IPS-18a (cell line): ENCODE measurements around the gene SPAG16.
"Not testable (repeated sequence)": the region's sequence is repeated elsewhere in the genome, so short reads cannot be mapped to it uniquely, and the experiment has no call there.

Experiments
- H3K27ac ChIP-seq: one replicate; pipeline ENCODE4 v1.5.1; 2013; ENCODE audit warnings: low read length
- H3K27me3 ChIP-seq: one replicate; pipeline ENCODE4 v1.6.1; 2013; ENCODE audit warnings: mild to moderate bottlenecking, low read length; ENCODE audit not compliant: control insufficient read depth, insufficient read depth
- H3K36me3 ChIP-seq: one replicate; pipeline ENCODE4 v1.6.1; 2013; ENCODE audit warnings: low read depth, low read length; ENCODE audit not compliant: control insufficient read depth
- H3K4me1 ChIP-seq: one replicate; pipeline ENCODE4 v1.6.1; 2013; ENCODE audit warnings: low read depth, low read length; ENCODE audit not compliant: control insufficient read depth
- H3K4me3 ChIP-seq: one replicate; pipeline ENCODE4 v1.5.1; 2013; ENCODE audit warnings: low read length
- H3K9ac ChIP-seq: one replicate; pipeline ENCODE4 v1.6.1; 2013; ENCODE audit warnings: mild to moderate bottlenecking, low read length, moderate library complexity
- H3K9me3 ChIP-seq: one replicate; pipeline ENCODE4 v1.6.1; 2013; ENCODE audit warnings: low read depth, low read length; ENCODE audit not compliant: control insufficient read depth

The SPAG16 gene

GRCh38 chr2:213315168-213315876, 31.1 kb downstream of the SPAG16 start:
- no peaks in the 10 kb centered on the region for H3K9me3 ChIP-seq
- no peaks in the 10 kb centered on the region for H3K27me3 ChIP-seq
- no peak overlapping the region for H3K27ac ChIP-seq
- no peaks in the 10 kb centered on the region for H3K4me1 ChIP-seq
- no peak overlapping the region for H3K4me3 ChIP-seq
- peaks cover 3% of the 10 kb centered on the region for H3K36me3 ChIP-seq
- no peak overlapping the region for H3K9ac ChIP-seq

DNA sequence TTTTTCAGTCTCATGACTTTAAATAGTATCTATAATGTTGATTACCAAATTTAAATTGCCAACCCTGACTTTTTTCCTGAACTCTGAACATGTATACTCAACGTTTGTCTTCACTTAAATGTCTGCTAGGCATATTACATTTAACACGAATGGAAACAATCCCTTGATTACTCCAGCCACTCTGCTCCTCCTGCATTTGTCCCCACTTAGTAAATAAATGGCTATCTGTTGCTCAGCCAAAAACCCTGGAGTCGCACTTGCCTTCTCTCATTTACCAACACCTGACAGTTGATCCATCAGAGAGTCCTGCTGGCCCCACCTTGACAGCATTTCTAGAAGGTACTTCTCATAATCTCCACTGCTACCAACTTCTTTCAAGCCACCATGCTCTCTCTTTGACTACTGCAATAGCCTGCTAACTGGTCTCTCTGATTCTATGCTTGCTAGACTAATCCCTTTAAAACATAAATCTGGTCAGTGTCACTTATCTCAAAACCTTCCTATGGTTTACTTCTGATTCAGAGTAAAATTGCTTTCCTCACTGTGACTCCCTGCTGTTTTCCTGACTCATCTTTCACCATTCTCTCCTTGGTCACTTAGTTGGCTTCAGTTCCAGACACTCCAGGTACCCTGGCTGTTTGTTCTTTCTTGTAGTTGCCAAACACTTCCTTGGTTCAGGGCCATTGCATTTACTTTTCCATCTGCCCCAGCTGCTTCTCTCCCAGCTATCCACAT, 31.9 kb downstream of the SPAG16 start:
- Histone ChIP-seq H3K9ac (no peak overlapping the region), H3K36me3 (peaks cover 3% of the 10 kb centered on the region), H3K4me3 (no peak overlapping the region), H3K4me1 (no peaks in the 10 kb centered on the region), H3K27me3 (no peaks in the 10 kb centered on the region), H3K9me3 (no peaks in the 10 kb centered on the region), H3K27ac (no peak overlapping the region)

GRCh38 chr2:213317929-213318328, 33.7 kb downstream of the SPAG16 start:
- H3K27me3 ChIP-seq: no peaks in the 10 kb centered on the region
- no peak overlapping the region for H3K4me3 ChIP-seq
- no peaks in the 10 kb centered on the region for H3K4me1 ChIP-seq
- no peak overlapping the region for H3K27ac ChIP-seq
- H3K36me3 ChIP-seq: peaks cover under 1% of the 10 kb centered on the region
- no peaks in the 10 kb centered on the region for H3K9me3 ChIP-seq
- no peak overlapping the region for H3K9ac ChIP-seq

DNA sequence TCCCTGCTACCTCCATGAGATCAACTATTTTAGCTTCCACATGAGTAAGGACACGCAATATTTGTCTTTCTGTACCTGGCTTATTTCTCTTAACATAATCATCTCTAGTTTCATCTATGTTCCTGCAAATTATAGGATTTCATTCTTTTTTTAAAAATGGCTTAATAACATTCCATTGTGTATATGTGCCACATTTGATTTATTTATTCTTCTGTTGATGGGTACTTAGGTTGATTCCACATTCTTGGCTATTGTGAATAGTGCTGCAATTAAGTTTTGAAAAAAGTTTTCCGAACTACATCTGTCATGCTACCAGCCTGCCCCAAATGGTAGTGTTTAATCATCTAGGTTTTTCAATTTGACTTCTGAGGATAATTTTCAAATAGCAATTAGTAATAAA, 36.3 kb downstream of the SPAG16 start:
- Histone ChIP-seq H3K9me3 (no peaks in the 10 kb centered on the region), H3K27me3 (no peaks in the 10 kb centered on the region), H3K36me3 (no peaks in the 10 kb centered on the region), H3K9ac (no peak overlapping the region), H3K27ac (no peak overlapping the region), H3K4me3 (no peak overlapping the region), H3K4me1 (no peaks in the 10 kb centered on the region)

- no peak overlapping the region for H3K9ac ChIP-seq
- H3K27ac ChIP-seq: no peak overlapping the region
- H3K27me3 ChIP-seq: no peaks in the 10 kb centered on the region
- H3K36me3 ChIP-seq: no peaks in the 10 kb centered on the region
- H3K9me3 ChIP-seq: peaks cover 28% of the 10 kb centered on the region
- H3K4me3 ChIP-seq: no peak overlapping the region
- no peaks in the 10 kb centered on the region for H3K4me1 ChIP-seq
Observed at GRCh38 chr2:213336253-213336770, 52.0 kb downstream of the SPAG16 start.

GRCh38 chr2:213353419-213353818, 69.2 kb downstream of the SPAG16 start:
- Histone ChIP-seq H3K4me1 (no peaks in the 10 kb centered on the region), H3K4me3 (no peak overlapping the region), H3K36me3 (no peaks in the 10 kb centered on the region), H3K9me3 (no peaks in the 10 kb centered on the region), H3K27ac (no peak overlapping the region), H3K27me3 (no peaks in the 10 kb centered on the region), H3K9ac (no peak overlapping the region)

DNA sequence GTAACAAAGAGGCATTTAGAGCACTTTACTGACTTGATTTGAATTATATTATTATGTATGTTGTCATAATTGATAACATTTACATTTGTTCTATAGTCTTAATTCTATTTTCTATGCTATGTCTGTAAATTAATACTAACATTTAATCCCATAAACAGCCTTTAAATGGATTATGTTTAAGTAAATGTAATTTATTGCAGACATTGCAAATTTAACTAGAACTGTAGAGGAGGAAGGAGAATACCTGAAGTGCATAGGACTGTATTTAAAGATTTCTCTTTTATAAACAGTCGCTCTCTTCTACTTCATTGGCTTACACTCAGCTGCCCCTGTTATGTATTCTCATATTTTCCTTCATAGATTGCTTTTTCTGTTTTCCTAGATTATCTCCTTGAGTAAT, 92.4 kb downstream of the SPAG16 start:
- H3K4me3 ChIP-seq: no peak overlapping the region
- H3K9me3 ChIP-seq: no peaks in the 10 kb centered on the region
- no peaks in the 10 kb centered on the region for H3K36me3 ChIP-seq
- H3K9ac ChIP-seq: no peak overlapping the region
- no peaks in the 10 kb centered on the region for H3K27me3 ChIP-seq
- no peaks in the 10 kb centered on the region for H3K4me1 ChIP-seq
- H3K27ac ChIP-seq: no peak overlapping the region

DNA sequence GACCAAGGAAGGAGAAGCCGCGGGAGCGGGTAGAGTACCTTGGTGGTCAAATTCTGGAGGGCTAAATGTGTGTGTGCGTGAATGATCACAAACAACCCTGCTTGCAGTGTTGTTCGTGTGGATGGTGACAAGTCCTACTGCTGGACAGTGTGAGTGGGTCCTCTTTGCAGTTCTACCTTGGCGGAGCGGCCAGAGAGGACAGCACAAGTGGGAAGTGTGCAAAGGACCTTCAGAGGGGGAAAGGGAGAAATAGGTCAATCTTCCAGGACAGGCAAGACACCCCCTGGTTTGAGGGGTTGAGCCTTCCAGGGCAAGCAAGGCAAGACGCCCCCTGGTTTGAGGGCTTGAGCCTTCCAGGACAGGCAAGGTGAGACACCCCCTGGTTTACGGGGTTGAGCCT, 122.8 kb downstream of the SPAG16 start:
- not testable (repeated sequence) for H3K27me3 ChIP-seq, H3K4me3 ChIP-seq, H3K9me3 ChIP-seq, H3K36me3 ChIP-seq, H3K9ac ChIP-seq, H3K4me1 ChIP-seq, H3K27ac ChIP-seq

DNA sequence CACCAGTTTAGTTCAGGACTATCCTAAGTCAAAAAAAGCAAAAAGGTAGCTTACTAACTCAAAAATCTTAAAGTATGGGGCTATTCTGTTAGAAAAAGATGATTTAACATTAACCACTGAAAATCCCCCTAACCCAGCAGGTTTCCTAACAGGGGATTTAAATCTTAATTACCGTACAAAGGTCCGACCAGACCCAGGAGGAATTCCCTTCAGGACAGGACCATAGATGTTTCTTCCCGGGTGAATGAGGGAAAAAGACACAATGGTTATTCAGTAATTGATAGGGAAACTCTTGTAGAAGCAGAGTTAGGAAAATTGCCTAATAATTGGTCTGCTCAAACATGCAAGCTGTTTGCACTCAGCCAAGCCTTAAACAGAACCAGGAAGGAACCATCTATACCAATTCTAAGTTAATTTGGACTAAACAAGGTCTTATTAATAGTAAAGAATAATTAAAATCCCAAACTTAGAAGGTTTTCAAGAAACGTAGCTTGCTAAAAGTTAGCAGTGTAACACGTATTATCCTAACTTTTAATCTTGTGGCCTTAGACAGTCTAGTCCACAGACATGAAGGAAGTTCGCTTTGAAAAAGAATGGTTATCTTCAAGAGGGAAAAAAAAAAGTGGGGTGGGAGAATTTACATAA, 124.3 kb downstream of the SPAG16 start:
- not testable (repeated sequence) for H3K4me3 ChIP-seq, H3K9me3 ChIP-seq, H3K9ac ChIP-seq, H3K27me3 ChIP-seq, H3K36me3 ChIP-seq, H3K4me1 ChIP-seq, H3K27ac ChIP-seq

DNA sequence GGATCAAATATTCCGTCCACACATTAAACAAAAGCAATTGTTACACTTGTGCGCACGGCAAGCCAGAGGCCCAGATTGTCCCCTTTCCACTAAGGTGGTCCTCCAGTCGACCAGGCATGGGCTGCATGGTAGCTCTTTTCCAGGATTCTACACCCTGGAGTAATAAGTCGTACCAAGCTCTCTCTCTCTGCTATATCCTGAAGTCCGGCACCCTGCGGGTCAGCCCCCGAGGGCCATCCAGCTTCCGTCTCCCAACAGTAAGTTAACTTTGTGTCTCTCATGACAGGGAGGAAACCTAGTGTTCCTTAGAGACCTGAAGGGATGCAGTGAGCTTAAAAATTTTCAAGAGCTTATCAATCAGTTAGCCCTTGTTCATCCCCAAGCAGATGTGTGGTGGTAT, 126.4 kb downstream of the SPAG16 start:
- H3K4me3 ChIP-seq, H3K9ac ChIP-seq, H3K27ac ChIP-seq, H3K4me1 ChIP-seq, H3K9me3 ChIP-seq, H3K36me3 ChIP-seq, H3K27me3 ChIP-seq: not testable (repeated sequence)

DNA sequence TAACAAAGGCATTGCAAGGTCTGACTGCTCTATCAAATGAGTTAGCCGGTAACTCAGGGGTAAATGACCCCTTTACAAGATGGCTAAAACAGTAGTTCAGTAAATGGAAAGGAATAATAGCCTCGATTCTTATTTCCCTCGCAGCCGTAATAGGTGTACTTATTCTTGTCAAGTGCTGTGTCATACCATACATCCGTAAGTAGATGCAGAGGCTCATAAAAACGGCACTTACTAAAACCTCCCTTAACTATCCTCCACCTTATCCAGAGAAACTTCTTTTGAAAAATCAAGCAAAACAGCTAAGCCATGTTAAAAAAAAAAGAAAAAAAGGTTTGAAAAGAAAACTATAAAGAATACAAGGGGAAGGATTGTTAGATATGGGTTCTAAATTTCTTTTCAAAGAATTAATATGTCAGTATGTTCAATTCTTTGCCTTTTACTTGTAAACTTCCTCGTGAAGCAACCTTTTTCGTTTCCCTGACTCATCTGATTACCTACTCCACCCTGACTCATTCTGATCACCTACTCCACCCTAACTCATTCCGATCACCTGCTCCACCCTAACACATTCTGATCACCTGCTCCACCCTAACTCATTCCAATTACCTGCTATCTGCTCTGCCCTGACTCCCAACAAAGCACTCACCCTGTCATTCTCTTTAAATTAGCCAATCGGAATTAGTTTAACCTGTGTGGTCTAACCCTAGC, 127.5 kb downstream of the SPAG16 start:
- Histone ChIP-seq H3K27ac (no peak overlapping the region), H3K9ac (no peak overlapping the region), H3K4me3 (no peak overlapping the region), H3K36me3 (no peaks in the 10 kb centered on the region), H3K9me3 (no peaks in the 10 kb centered on the region), H3K27me3 (no peaks in the 10 kb centered on the region), H3K4me1 (no peaks in the 10 kb centered on the region)
